Raji (cell line): ENCODE data around the gene KIF27.
A peak's percentile ranks its signal among the peaks of the same experiment; 100 is the strongest.

Experiments used
- POLR2A ChIP-seq: IDR thresholded peaks from 2 replicates; pipeline ENCODE4 v1.6.1; 2011; ENCODE audit warnings: low read depth, low read length, control low read depth; ENCODE audit not compliant: insufficient read depth

KIF27 gene, protein sequence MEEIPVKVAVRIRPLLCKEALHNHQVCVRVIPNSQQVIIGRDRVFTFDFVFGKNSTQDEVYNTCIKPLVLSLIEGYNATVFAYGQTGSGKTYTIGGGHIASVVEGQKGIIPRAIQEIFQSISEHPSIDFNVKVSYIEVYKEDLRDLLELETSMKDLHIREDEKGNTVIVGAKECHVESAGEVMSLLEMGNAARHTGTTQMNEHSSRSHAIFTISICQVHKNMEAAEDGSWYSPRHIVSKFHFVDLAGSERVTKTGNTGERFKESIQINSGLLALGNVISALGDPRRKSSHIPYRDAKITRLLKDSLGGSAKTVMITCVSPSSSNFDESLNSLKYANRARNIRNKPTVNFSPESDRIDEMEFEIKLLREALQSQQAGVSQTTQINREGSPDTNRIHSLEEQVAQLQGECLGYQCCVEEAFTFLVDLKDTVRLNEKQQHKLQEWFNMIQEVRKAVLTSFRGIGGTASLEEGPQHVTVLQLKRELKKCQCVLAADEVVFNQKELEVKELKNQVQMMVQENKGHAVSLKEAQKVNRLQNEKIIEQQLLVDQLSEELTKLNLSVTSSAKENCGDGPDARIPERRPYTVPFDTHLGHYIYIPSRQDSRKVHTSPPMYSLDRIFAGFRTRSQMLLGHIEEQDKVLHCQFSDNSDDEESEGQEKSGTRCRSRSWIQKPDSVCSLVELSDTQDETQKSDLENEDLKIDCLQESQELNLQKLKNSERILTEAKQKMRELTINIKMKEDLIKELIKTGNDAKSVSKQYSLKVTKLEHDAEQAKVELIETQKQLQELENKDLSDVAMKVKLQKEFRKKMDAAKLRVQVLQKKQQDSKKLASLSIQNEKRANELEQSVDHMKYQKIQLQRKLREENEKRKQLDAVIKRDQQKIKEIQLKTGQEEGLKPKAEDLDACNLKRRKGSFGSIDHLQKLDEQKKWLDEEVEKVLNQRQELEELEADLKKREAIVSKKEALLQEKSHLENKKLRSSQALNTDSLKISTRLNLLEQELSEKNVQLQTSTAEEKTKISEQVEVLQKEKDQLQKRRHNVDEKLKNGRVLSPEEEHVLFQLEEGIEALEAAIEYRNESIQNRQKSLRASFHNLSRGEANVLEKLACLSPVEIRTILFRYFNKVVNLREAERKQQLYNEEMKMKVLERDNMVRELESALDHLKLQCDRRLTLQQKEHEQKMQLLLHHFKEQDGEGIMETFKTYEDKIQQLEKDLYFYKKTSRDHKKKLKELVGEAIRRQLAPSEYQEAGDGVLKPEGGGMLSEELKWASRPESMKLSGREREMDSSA (N-terminal part only)

DNA sequence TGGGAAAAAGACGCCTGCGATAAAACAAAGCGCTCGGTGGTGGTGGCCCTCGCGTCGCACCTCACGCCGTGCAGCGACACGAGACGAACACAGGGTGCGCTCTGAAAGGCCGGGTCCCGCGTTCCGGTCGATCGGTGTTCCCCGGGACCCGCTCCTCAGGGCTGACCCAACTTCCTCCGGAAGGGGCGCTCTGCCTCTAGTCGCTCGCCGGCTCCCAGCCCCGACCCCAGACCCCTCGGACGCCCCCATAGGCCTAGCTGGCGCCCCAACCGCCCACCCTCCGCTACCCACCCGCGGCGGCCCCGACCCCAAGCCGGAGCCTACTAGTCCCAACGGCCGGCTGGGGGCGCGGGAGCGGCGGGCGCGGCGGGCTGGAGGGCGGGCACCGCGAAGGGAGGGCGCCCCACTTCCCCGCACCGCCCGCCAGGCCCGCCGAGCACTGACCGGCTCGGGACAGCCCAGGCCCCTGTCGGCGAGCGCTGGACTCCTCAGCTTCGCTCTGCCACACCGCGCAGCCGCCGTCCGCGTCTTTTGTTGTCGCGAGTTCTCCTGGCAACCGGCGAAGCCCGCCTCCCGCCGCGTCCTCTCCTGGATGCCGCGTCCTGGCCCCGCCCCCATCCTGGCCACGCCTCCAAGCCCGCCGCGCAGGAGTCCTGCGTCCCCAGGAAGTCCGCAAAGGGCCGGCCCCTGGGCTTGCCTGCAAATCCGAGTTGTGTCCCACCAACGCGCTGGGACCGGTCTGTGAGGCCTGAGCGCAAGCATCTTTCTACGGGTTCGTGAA lies at the start of gene KIF27:
KIF27 (minus strand) TSS at position 506 of the 781 bp plus-strand sequence. CDS start 5,841 bp downstream, outside the sequence.
- peak; percentile 79 for TF ChIP-seq POLR2A

DNA sequence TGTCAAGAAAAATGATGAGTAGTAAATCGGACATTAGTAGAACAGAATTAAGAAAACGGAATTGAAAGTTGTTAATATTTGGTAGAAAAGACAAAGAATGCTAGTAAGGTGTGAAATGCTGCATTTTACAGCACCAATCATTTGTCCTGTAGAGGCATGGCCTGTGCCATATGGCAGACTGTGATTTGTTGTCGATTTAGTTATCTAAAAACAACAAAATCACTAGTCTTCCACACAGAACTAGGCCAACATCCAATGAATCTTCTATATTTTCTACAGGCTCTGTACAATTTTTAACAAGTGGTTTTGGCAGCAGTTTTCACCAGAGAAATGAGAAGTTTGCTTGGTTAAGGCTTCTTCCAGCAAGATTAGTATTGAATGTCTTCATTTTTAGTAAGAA lies 48.4 kb upstream of the KIF27 start:
- TF ChIP-seq POLR2A, result no peak

DNA sequence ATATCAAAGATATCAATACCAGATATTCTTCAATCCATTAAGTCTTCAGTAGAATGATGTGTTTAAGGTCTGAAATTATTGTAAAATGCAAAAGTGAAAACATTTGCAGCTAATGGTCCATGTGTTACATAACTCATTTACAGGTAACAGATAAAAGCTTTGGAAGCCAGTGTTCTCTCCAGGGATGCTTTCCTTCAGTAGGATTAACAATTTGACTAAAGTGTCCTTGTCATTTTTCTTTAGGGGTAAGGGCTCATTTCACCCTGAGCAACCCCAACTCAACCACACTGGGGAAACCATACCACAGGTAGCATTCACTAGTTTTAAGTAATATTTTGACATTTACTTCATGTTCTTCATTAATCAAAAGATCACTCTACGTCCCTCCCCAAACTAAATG lies 45.8 kb upstream of the KIF27 start:
- no peak for TF ChIP-seq POLR2A

DNA sequence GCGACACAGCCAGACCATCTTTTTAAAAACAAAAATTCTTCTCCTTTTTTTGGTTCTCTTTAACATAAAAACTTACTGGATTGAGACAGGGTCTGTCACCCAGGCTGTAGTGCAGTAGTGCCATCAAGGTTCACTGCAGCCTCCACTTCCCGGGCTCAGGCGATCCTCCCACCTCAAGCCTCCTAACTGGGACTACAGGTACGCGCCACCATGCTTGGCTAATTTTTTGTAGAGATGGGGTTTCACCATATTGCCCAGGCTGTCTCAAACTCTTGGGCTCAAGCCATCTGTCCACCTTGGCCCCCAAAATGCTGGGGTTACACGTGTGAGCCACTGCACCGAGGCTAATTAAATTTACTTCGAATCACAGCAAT lies 45.0 kb upstream of the KIF27 start:
- TF ChIP-seq POLR2A, result no peak

DNA sequence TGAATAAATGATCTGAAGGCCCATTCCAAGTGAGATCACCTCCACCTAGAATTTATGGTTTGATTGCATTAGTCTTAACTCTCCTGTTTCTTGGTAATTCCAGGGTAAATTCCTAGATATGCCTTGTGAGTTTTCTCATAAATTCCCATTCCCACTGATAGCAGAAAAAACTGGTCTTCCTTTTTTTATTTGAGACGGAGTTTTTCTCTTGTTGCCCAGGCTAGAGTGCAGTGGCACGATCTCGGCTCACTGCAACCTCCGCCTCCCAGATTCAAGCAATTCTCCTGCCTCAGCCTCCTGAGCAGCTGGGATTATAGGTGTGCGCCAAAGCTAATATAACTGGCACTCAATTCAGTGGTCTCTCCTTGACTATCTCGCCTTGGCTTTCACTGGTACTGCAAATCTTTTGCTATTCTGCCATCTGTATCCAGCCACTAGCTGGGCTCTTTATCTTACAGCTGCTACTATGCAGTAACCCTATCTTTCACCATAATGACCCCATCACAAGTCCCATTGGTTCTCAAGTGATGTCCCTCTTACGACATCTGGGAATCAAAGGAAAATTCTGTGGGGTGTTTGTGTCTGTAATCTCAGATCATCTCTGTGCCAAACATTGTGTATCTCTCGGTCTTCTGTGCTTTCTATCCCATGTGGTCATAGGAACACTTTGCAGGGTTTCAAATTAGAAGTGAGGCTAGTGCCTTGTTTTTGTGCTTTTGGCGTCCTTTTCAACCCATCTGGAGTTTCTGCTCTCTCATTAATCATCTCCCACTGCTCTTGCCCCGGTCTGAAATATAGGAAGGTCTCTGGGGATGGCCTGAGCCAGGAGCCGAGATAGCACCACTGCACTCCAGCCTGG lies 44.3 kb upstream of the KIF27 start:
- no peak for TF ChIP-seq POLR2A

DNA sequence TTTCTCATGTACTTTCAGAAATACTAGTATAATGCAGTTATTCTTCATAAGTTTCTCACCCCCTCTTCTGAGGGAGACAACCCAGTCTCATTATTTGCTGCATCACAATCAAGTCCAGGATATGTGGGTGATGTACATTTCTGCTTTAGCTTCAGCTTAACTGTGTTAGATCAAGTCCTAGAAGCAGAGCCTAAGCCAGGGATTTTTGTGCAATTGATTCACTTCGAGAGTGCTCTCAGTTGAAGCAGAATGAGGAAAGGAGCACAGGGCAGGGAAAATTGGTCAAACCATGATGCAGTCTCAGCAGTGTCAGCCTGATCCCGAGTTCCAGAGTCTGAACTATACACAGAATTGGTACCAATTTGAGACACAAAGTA lies 43.7 kb upstream of the KIF27 start:
- TF ChIP-seq POLR2A, result no peak

DNA sequence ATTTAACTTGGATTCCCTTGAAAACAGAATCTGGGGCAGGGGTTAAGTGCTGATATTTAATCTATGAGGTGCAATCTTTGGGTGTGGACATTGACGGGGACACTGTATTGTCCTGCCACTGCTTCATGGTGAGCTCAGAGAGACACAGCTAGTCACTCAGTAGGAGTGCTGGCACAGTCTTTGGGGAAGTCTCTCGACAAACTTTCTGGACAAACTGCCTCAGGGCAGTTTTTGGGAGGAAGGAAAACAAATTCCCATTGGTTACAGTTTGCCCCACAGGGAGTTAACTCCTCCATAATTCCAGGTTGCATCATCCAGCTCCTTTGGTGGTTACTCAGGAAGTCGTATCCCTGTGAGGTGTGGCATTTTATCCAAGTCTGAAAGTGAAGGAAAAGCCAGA lies 40.9 kb upstream of the KIF27 start:
- TF ChIP-seq POLR2A, result no peak

DNA sequence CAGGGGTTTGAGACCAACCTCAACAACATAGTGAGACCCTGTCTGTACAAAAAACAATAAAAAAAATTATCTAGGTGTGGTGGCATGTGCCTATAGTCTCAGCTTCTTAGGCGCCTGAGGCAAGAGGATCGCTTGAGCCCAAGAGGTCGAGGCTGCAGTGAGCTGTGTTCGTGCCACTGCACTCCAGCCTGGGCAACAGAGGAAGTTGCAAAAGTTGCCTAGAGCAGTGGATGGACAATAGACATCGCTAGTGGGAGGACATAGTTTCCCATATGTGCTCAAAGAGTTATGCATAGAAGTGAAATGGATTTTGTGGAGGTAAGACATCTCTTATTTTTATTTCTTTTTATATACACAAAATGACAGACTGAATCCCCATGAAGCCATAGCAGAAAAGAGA lies 39.8 kb upstream of the KIF27 start:
- TF ChIP-seq POLR2A, result no peak

DNA sequence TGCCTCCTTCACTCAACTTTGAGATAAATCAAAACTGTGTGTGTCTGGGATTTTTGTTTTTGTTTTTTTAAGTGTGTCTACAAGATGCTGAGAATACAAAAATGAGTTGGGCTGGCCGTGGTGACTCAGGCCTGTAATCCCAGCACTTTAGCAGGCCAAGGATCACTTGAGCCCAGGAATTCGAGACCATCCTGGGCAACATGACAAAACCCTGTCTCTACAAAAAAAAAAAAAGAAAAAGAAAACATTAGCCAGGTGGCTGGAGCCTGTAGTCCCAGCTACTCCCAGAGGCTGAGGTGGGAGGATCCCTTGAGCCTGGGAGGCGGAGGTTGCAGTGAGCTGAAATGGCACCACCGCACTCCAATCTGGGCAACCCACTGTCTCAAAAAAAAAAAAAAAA lies 37.8 kb upstream of the KIF27 start:
- no peak for TF ChIP-seq POLR2A

DNA sequence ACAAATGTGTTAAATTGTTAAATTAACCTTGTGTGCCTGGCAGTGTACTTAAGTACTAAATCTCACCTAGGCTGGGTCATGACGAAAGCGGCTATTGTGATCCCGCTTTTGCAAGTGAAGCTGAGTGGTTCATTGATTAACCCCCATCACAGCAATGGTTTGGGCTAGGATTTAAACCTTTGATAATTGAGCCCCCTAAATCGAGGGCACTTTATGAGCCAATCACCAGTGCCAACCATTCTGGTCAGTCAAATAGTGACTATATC lies 35.9 kb upstream of the KIF27 start:
- no peak for TF ChIP-seq POLR2A

DNA sequence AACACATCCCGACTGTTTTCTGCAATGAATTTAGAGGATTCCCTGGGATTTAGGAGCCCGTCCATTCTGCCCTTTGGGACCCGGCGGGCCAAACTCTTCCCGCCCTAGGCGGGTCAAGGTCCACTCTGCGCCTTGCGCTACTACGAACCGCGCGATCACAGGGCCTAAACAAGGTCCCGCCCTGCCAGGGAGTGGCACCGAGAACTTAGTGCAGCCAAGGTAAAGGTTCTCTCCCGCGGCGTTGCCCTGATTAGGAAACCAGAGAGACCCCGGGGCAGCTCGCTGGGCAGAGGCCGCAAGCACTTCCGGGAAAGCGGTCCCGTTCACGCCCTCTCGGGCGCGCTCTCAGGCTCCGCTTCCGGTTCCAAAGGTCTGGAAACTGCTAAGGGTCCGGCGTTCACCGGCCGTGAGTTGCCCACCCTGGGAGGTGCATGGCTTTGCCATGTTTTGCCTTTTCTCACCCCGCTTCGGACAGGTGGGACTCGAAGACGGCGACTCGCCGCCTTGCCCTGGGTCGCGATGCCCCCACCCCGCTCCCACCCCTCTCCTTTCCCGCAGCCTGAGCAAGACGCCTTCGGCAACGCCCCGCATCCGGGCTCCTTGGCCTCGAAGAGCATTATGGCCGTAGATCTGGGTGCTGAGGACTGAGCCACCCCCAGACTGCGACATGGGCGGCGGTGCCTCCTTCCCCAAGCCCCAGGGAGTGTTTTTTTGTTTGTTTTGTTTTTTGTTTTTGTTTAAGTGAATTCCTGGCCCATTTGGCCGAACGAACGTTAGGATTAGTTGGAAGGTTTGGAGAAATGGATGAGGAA lies 35.4 kb upstream of the KIF27 start:
- TF ChIP-seq POLR2A, result no peak

DNA sequence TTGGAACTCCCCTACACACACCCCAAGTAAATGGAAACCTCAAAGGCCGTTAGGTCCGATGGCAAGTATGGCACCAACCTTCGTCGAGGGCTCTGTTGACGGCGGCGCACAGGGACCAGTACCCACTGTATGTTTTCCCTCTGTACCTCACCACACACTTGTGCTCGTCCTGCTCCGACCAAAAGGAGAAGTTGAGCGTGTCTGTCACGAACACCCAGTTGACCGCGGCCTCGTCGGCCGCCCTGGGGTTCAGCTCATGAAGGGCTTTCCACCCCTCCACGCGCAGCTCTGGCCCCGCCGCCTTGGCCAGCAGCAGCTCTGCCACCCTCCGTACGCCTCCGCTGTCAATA lies 34.8 kb upstream of the KIF27 start:
- no peak for TF ChIP-seq POLR2A

DNA sequence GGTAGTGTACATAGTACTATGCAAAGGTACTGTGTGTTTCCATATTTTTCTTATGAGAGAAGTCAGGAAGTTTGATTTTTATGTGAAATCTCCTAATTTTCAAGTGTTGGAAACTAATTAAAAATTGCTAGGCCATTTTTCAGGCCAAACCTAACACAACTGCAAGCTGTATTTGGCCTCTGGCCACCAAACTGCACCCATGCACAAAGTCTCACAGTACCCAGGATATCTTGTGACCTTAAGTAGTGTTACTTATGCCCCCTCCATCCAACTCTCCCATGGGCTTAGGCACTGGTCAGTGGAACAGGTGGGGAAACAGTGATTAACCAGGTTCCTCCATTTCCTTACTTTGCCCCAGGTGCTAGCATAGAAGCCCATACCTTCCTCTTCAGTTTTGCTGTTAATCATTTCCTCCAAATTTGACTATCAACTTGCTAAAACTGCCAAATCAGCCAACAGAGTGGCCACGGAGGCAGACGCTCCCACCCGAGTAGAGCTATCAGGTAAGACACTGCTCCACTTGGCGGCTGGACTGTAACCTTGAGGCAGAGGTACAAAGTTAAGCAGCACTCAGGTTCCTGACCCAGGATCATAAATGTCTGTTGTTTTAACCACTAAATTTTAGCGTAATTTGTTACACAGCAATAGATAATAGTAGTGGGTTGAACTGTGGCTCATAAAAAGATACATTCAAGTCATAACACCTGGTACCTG lies 19.5 kb upstream of the KIF27 start:
- no peak for TF ChIP-seq POLR2A
